Upper lobe of left lung (tissue), 4 donors: ENCODE measurements around the gene COBLL1.

Experiments used
- CTCF ChIP-seq, 6 experiments: fragments of 450-650 bp in 4 of 6; fragments of 200-600 bp in 2 of 6; sonication (generic) in 2 of 6; IDR thresholded peaks; one replicate each; pipeline ENCODE4 v1.5.1; 2016 to 2019; ENCODE audit warnings: antibody characterized with exemption in 6 of 6
- EP300 ChIP-seq, 4 donors: sonication (generic); formaldehyde crosslinking; IDR thresholded peaks; one replicate each; pipeline ENCODE4 v1.5.1; 2017; ENCODE audit warnings: antibody characterized with exemption in 4 of 4, control low read depth in 2 of 4
- POLR2A ChIP-seq, 4 donors: fragments of 450-650 bp; IDR thresholded peaks; one replicate each; pipeline ENCODE4 v1.5.1; 2016 to 2017; ENCODE audit warnings: antibody characterized with exemption in 4 of 4, mild to moderate bottlenecking in 2 of 4
- POLR2AphosphoS5 ChIP-seq, 2 donors: sonication (generic); formaldehyde crosslinking; IDR thresholded peaks; one replicate each; pipeline ENCODE4 v1.5.1; 2017; ENCODE audit warnings: antibody characterized with exemption in 2 of 2

GRCh38 chr2:164651361-164651760 lies 190.3 kb downstream of the COBLL1 start:
- TF ChIP-seq CTCF (IDR thresholded peaks at IDR 0.05) (no peak), EP300 (IDR thresholded peaks at IDR 0.05) (no peak), POLR2AphosphoS5 (IDR thresholded peaks at IDR 0.05) (no peak), POLR2A (IDR thresholded peaks at IDR 0.05) (no peak)
